Activated CD4-positive, alpha-beta T cell treated with anti-CD3 and anti-CD28 coated beads, Interleukin-10, Interleukin-2, amounts not matched to agents 100 ng/mL and 50 ng/mL, durations not matched to agents 16 hours and 8 hours (primary cell): ENCODE measurements around the gene DUSP3.

Source experiments
- DNase-seq: peaks from one replicate; pipeline ENCODE4 v3.0.0-alpha.2; 2020

Gene DUSP3

GRCh38 chr17:43723697-43724359 lies 54.9 kb downstream of the DUSP3 start:
- no peak for DNase-seq

- no peak for DNase-seq
Measured at GRCh38 chr17:43722870-43723665, 55.7 kb downstream of the DUSP3 start.

GRCh38 chr17:43722269-43722619 lies 56.5 kb downstream of the DUSP3 start:
- no peak for DNase-seq

GRCh38 chr17:43721537-43722268 lies 57.1 kb downstream of the DUSP3 start:
- DNase-seq, result no peak

GRCh38 chr17:43720311-43721060 lies 58.3 kb downstream of the DUSP3 start:
- DNase-seq, result peak; percentile 87

DNA sequence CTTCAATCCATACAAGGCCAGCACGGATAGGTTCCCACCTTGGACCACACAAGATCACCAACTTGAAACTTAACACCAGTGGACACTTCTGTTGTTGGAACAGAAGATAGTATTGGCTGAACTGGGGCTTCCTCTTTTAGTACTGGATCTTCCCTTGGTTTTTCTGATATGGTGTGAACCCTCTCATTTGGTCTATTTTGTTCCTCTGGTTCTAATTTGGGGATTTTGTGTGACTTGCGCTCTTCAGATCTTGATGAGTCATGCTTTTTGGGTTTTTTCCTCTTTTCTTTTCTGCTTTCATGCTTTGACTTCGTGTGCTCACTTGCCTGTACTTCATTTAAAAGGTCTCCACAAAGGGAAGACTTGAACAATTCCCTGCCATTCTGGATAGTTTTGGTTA lies 59.2 kb downstream of the DUSP3 start:
- no peak for DNase-seq

DNA sequence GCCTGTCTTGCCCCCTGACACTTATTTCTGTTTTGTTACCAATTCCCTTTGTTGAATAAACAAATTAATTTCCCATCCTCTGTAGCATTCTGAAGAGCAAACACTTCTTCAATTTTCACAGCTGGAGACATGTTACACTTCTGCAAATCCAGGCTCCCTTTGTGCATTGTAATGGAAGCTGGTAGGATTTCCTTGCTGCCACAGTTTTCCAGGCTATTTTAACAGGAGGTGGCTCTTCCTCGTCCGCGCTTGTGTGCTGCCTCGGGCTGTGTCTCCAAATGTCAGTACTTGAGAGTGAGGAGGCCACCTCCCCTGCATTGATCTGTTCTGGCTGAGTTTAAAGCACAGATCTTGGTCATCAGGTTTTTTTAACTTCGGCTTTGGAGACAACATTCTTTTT lies 60.2 kb downstream of the DUSP3 start:
- no peak for DNase-seq

DNA sequence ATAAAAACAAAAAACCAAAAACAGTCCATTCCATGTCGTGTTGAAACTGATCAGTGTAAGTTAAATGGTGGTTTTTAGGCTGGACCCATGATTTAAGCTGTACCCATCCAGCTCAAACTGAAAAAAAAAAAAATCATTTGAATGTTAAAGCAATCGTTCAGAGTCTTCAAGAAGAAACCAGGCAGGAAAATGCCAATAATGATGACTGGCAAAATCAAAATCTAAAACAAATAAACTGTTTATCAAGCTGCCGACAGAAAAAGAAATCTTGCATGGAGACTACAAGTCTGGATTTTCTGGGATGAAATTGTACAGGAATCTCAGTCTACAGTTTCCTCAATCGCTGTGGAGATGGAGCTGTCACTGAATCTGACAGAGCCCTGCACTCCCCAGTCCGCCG lies 60.9 kb downstream of the DUSP3 start:
- no peak for DNase-seq
